Activated T-cell treated with anti-CD3 and anti-CD28 coated beads for 1 hour (primary cell): ENCODE results near the gene RERE.

Experiments
- DNase-seq: peaks from one replicate; pipeline ENCODE4 v3.0.0-alpha.2; 2020; ENCODE audit warnings: low read depth

RERE gene

DNA sequence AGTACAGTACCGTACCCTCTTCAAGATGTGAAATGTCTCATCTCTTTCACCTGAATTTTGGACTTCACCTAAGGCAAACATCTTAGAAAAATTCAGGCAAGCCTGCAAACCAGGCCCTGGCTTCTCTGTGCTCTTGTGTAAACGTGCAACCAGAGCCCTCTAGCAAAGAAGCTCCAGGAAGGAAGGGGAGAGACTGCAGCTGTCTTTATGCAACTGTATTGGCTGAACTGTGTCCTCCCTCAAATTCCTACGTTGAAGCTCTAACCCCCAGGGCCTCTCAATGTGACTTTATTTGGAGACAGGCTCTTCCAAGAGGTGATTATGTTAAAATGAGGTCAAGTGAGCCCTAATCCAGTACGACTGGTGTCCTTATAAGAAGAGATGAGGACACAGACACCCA lies 439.3 kb downstream of the RERE start:
- DNase-seq, result no peak

DNA sequence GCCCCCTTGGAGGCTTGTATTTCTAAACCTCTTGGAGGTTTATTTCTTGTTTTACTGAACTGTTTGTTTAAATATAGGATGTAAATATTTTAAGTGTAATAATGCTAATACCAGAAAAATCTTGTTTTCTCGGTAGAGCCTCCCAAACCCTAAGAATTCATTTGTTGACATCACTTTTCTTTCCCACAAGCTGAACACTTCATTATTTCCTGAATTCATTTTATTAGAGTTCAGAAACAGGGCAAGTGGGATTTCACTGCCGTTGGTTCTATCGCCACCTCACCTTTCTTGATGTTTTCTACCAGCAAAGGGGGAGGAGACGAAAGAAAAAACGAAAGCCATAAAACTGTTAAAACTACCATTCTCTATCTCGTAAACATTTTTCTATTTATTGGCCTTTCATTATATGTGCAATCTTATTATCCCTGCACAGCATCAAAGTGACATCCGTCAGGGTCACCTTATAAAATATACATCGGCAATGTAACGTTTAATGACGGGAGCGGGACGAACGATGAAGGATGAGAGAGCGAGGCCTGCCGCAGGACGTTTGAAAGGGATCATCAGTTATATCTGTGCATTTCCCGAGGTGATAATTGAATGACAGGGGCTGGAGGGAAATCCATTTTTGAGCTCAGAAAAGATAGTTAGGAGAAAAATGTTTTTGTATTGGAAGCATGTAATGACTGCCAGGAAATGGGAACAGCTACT lies 440.0 kb downstream of the RERE start:
- no peak for DNase-seq

DNA sequence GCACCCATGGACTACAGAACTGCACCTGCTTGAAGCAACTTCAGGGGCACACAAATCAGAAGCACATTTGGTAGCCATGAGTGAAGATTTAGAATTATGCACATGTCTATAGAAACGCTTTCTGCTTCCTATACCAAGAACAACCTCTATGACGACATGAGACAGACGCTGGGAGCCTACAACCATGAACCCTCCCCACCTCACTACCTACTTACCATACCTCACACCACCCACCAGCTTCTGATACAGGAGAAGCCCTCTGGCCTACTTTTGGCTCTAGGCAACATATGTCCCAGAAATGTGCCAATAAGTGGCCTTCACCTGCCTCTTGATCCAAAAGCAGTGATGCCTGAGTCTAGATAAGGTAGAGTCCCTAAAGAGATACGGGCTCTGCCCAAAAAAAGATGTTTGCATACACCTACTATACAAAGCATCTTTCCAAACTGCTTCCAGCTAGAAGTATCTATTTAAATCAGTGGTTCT lies 441.0 kb downstream of the RERE start:
- no peak for DNase-seq

DNA sequence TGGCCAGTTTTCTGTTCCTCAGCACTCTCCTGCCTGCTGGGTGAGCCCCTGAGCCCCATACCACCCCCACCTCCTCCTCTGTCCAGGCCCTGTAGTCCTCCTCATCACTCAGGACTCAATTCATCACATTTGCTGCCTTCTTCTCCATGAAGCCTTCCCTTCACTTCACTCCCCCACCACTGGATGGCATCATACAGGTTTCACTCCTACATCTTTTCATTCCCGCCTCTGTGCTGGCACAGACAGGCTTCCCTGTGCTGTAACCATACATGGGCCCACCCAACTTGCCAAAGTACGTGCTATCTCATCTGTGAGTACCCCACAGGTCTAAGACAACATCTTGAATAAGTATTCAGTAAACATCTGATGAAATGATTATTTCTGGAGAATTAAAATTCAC lies 442.6 kb downstream of the RERE start:
- no peak for DNase-seq

DNA sequence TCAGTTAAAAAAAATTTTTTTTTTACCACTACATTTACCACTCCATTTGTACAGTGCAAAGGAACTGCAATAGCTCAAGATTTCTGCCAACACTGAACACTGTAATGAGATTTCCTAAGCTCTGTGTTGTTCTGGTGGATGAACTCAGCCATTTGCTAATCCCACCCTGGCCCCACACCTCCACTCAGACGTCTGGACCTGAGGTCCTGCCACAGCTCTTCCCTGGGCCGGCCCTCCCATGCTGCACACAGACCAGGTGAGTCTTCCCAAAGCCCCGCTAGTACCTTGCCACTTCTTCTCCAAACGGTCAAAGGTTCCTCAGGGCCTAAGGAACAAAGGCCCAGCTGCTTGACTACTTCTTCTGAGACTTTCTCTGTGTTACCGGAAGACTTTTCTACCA lies 443.1 kb downstream of the RERE start:
- DNase-seq, result no peak

DNA sequence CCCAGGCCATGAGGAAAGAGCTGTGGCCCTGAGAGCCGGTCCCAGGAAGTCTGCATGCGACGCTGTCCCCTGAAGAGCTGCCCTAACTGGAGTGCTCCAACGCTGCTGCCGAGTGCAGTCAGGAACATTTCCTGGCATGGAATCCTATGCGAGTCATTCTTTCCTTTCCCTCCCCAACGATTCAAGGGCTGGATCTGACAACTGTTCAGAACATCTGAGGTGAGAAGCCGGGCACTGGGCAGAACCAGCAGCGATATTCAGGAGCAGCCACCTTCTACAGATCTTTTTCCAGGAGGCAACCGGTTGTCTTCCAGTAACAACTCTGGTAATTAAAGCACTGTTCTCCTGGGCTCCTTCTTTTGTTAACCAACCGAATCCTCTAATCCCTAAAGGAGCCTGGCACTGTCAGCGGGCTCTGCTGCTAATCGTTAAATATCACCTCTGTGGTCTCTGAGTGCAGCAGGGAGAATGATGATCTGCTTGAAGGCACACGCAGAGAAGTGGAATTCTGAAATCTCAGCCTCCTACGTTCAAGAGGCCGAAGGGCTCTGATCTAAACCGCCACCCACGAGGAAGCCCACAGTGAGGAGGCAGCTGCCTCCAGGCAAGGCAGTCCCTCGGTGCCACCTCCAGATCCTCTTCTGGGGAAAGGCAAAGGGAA lies 443.7 kb downstream of the RERE start:
- no peak for DNase-seq

DNA sequence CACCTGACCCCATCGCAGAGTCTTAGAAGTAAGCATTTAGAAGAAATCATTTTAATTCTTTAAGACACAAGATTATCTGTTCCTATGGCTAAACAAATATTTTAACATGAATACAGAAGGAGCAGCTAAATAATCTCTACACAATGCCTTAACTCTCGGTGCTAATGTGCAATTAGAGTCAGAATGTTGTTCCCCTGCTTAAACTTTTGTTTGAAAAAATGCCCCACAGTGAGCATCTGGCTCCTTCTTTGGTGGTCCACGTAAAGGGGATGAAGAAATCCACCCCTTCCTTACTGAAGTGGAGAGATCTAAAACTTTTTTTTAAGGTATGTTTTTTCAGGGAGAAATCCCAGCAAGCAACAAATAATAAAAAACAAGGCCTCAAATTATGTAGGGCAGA lies 444.3 kb downstream of the RERE start:
- DNase-seq, result no peak

DNA sequence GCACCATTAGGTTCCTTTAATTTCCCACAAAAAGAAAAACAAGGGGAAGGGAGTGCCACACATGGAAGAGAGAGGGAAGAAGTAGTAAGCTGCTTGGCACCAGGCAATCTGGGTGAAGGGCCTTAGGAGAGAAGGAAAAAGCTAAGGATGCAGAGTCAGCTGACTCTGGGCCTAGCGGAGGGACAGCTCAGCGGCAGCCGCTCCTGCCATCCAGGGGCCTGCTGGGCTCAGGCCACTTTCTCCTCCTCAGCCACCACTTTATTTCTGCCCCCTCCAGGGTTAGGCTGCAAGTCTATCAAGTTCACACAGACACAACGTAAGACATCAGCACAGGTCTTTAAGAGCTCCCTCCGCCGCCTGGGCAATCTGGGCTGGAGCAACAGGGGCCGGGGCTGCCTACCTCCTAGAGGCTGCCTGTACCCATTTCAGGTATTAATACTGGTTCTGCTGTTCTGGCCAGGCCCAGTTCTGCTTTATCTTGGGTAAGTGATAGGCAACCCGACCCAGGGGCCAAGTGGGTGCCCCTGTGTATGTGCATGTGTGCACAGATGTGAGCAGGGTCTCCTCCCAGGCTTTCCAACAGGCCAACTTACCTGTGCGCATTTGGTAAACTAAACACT lies 446.0 kb downstream of the RERE start:
- DNase-seq, result no peak

DNA sequence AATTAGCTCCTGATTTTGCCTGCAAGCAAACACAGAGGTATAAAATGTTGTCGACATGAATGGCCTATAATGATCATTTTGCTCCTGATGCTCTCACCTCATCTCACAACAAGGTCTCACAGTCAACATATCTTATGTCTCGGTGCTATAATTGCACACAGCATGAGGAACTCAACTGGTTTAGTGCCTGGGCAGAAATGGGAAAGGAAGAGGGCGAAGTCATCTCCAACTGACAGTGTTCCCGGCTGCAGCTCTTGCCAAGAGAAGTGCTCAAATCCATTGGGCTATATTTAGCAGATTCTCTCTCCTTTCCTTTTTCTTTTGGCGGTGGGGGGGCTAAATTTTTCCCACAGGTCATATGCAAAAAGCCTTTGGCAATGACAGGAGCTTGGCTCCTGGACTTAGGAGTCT lies 446.5 kb downstream of the RERE start:
- DNase-seq, result no peak

DNA sequence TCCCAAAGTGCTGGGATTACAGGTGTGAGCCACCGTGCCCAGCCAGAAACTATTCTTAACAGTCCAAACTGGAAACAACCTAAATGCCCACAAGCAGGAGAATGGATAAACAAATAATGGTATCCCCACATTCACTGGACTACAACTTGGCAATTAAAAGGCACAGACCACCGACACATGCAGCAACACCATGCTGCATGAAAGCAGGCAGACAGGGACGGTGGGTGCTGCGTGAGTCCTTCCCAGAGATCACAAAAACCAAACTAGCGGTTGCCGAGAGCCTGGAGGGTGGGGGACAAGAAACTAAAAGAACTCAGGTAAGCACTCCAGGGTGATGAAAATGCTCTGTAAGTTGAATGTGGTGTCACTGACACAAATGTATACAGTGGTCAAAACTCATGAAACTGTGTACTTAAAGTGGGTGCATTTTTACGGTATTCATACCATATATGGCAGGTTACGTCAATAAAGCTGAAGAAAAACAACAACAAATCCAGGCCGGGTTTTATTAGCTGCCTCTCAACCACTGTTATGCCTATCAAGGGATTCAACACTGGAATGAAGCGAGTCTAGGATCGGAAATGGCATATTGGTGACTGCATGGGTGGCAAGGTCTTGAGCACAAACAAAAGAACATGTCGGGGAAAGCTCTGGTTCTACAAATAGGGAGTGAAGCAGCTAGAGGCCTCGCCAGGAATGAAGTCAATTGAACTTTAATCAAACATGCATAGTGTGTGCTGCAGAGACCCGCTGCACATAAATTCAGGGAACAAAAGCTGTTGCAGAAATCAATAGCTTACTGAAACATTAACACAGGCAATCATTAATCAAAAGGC lies 447.2 kb downstream of the RERE start:
- DNase-seq, result no peak

DNA sequence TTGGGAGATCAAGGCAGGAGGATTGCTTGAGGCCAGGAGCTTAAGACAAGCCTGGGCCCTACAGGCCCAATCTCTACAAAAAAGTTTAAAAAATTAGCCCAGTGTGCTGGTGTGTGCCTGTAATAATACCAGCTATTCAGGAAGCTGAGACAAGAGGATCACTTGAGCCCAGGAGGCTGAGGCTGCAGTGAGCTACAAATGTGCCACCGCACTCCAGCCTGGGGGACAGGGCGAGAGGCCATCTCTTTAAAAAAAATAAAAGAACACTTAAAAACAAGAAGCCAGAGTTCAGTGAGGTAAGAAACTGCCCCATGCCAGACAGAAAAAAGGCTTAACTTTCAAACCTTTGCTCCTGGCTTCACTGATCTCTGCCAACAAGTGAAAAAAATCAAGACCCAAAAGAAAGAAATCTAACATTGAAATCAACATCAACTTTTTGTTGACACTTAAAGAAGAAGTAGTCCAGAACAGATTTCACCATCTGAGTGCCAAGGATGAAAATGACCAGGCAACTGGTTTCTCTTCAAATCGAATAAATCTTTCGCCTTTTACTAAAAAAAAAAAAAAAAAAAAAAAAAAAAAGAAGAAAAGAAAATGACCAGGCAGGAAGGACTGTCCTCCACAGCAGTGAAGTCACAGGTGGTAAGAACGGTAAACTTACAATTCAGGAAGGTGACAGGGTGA lies 448.3 kb downstream of the RERE start:
- DNase-seq, result no peak

DNA sequence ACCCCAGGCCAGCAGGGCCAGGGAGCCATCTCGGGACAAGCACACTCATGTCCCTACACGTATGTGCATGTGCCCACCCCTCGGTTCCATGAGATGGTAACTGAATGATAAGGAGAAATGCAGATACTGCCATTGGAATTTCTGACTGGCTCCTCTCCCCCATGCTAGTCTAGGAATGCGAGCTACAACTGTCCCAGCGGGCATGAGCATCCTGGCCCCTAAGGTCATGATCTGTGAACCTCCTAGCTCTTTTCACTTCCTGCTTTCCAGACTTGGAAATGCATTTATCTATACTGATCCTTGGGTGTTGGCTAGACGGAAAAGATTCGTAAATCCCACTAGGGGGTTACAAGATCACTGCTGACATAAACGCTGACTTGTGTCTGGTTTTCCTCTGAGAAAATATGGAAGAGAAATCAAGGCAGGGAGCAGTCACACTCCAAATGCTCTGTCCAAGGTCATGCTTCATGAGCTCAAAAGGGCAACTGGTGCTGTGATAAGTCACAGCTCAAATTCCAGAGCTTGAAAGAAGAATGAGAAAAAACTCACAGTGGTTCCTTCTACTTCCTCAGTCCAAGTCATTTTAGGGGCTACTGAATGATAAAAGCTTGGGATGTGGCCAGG lies 449.8 kb downstream of the RERE start:
- no peak for DNase-seq

DNA sequence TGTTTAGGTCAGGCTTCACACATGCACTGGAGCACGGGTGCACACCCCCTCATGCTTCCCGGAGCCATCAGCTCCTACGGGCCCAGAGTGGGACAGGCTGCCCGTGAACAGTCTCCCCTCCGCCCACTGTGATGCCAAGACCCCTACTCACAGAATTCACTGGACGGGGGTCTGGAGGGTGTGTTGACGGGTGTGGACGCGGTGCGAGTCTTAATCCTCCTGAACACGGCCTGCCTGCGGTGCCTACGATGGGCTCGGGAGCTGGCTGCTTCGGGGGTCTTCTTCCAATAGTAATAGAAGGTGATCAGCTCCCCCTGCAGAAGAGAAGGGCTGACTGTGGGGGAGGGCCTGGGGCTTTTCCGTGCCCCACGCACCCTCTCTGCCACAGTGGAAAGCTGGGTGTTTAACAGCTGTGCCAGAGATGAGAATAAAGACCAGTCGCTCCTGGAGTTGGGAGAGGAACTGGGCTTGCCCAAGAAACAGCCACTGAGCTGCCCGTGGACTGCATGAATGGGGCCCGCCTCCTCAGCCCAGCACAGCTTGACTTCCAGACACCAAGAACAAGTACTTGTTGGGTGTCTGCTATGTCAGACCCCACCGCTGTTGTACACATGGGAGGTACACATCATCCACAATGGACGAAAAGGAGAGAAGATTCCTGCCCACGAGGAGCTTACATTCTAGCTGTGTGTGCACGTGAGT lies 451.6 kb downstream of the RERE start:
- no peak for DNase-seq

DNA sequence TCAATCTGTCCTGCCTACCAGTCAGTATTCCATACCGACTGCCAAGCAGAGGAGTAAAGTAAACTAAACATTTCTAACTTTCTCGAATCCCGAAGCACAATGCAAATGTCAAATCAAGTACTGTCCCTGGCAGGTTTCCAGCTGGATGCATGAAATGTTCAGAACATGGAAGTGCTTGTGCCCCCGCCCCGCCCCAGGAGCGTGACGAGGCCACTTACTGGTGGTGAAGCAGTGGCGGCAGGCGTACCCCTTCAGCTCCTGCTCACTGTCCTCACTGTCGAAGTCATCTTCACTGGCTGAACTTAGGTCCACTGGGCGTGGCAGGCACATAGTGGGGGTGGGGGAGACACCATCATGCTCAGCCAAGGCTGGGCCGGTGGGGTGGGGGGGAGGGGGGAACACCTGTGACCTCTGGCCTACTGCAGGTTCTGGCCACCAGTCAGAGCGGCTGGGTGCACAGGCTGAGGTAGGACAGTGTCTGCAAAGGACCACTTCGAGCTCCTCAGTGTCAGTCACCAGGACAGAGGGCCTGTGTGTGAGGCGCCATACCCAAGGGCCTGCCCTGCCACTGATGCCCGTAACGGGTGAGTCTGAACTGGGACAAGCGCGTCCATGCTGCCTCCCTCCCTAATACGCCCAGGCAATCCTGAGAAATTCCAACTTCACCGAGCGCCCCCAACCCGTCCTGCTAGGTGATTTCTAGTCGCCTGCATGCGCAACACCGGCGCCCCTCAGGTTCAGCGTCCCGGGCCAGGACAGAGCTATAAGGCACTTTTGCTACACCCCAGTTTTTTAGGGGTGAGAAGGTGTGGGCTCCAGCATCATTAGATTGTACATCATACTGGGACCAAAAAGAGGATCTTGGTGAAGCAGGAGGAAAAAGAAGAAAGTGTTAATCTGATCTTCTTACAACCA lies 452.7 kb downstream of the RERE start:
- DNase-seq, result no peak

DNA sequence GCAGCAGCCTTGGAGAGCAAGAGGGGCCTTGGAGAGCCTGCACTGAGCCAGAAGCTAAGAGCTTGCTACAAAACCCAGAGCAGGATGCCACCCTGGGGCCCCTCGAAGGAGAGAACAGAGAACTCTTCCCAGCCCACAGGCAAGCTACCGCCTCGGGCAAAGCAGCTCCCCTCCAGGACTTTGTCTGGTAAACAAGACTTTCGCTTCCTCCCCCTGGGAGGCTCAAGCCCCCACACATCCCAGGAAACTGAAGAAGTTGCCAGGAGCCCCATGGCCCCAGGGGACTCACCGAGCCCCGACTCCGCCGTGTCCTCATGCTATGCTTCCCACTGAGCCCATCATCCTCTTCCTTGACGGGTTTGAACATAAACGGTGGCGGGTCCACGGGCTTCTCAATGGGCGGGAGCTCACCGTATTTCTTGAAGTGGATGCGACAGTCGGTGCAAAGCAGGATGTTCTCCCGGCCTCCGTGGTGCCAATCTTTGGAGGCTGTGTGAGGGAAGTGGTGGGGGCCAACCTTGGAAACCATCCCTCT lies 453.6 kb downstream of the RERE start:
- no peak for DNase-seq

DNA sequence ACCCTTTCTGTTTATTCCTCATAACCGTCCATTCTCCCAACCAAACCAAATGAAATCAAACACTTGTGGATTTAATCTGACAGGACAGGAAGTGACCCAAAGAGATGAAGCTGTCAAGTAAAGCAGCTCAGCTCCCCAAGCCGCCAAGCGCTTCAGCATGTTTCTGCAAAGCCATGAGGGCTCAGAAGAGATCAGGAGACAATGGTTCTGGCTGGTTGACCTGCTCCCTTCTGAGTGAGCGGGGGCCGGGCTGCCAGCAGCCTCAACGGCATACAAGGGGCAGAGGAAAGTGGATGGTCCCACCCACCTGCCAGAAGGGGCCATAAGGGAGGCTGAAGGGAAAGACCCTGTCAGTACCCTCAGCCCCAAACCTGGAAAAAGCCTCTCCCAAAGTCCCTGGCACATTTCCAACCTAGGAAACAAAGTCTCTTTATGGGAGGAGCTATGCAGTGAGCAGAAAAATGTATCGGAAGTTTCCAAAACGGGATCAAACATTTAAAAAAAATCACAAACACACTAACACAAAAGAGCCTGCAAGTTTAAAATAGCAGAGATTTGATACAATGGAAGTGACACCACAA lies 454.2 kb downstream of the RERE start:
- DNase-seq, result no peak

DNA sequence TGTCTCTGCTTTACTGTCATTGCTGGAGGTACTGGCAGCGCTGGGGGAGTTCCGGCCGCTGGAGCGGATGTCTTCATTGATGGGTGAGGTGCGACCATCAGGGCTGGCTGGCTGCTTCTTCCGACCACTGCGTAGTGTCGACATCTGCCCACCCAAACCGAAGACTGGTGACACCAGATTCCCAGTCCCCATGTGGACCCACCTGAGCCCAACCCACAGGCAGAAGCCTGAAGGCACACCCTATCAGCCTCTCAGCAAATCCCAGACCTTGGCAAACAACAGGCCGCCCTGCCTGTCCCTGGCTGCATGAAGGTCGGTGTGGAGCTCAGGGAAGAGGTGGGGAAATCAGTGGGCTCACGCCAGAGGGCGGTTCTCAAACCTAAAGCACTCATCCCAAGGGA lies 454.7 kb downstream of the RERE start:
- DNase-seq, result no peak

DNA sequence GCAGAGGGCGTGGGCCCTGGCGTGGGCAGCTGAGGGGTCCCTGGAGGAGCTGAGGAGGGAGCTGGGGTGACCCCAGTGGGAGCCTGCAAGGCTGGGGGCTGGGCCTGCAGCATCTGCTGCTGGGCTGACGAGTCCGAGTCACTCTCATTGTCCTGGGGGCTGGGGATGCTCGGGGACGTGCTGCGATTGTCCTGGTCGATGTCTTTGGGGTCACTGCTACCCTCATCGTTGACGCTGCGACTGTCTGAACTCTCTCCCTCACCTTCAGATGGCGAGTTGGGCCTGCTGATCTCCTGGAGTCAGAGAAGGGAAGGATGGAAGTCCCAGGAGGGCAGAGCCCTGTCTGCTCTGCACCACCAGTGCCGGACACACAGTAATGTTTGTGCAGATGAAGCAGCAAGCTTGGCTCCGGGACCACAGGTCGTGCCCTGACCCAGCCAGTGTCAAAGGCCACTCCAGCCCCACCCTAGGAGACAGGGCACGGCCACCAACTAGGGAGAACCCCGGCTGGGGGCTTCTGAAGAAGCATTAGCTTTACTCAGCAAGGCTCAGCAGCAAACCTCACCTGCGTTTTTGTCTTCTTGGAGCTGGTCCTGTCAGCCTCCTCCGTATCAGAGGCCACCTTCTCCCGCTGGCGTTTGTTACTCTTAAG lies 456.1 kb downstream of the RERE start:
- no peak for DNase-seq
